Measurements from ENCODE around the gene RDH11.

DNA sequence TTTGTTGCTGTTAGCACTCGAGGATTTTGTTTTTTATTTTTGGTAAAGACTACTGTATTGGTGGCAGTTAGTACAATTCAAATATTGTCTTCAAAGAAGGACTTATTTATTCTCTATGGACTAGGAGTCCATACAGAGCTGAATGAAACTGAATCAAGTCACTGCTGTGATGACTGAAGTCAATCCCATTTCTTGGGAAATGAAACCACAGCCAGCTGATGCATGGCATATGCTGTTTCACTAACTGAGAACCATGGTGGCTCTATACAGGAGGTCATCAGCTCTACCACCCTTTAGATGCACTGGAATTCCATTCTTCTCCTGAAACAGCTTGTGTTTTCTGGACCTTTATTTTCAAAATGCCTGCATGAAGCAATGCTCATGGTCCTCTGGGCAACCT is 43.4 kb downstream of the RDH11 start:
- TF ChIP-seq POLR2AphosphoS5 (IDR thresholded peaks at IDR 0.05; ENCODE audit: low read depth, low read length) (no peak), SIN3A (IDR thresholded peaks at IDR 0.05; ENCODE audit: borderline replicate concordance, insufficient read depth, low read length) (no peak)
- TF ChIP-seq, protein P1, sequence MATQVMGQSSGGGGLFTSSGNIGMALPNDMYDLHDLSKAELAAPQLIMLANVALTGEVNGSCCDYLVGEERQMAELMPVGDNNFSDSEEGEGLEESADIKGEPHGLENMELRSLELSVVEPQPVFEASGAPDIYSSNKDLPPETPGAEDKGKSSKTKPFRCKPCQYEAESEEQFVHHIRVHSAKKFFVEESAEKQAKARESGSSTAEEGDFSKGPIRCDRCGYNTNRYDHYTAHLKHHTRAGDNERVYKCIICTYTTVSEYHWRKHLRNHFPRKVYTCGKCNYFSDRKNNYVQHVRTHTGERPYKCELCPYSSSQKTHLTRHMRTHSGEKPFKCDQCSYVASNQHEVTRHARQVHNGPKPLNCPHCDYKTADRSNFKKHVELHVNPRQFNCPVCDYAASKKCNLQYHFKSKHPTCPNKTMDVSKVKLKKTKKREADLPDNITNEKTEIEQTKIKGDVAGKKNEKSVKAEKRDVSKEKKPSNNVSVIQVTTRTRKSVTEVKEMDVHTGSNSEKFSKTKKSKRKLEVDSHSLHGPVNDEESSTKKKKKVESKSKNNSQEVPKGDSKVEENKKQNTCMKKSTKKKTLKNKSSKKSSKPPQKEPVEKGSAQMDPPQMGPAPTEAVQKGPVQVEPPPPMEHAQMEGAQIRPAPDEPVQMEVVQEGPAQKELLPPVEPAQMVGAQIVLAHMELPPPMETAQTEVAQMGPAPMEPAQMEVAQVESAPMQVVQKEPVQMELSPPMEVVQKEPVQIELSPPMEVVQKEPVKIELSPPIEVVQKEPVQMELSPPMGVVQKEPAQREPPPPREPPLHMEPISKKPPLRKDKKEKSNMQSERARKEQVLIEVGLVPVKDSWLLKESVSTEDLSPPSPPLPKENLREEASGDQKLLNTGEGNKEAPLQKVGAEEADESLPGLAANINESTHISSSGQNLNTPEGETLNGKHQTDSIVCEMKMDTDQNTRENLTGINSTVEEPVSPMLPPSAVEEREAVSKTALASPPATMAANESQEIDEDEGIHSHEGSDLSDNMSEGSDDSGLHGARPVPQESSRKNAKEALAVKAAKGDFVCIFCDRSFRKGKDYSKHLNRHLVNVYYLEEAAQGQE (IDR thresholded peaks at IDR 0.05; ENCODE audit: insufficient read depth in 1 of 2, low read depth in 2 of 2, low read length in 2 of 2): no peak
